HEK293 (cell line): ENCODE measurements around the gene GRIA1.

Experiments used
- CTCF ChIA-PET: fragments of 350-600 bp; formaldehyde crosslinking; extraction: SDS; loops from one replicate; lab custom pipeline; 2021; ENCODE audit warnings: antibody characterized with exemption; lab: Yijun Ruan, JAX
- POLR2A ChIA-PET: fragments of 300-600 bp; formaldehyde crosslinking; extraction: SDS; loops from one replicate; lab custom pipeline; 2020; ENCODE audit warnings: antibody characterized with exemption, inconsistent platforms; lab: Yijun Ruan, JAX
- H3K27ac ChIP-seq: fragments of 200-500 bp; sonication (Bioruptor generic); 2 replicates; pipeline ENCODE4 v1.5.1; 2014; ENCODE audit warnings: low read depth, low read length, control low read depth, inconsistent platforms; ENCODE audit errors: extremely low read depth
- H3K36me3 ChIP-seq, 2 experiments: fragments of 200-500 bp in 1 of 2; sonication (Bioruptor generic) in 1 of 2; 1 replicate in 1 of 2; 2 replicates in 1 of 2; pipeline ENCODE4 v1.5.1; 2014 to 2017; ENCODE audit warnings: inconsistent platforms in 2 of 2, low read length in 2 of 2; ENCODE audit not compliant: control insufficient read depth in 2 of 2, insufficient read depth in 1 of 2
- H3K4me1 ChIP-seq: fragments of 200-500 bp; sonication (Bioruptor generic); 2 replicates; pipeline ENCODE4 v1.5.1; 2014; ENCODE audit warnings: mild to moderate bottlenecking, low read length, inconsistent platforms; ENCODE audit not compliant: control insufficient read depth, insufficient read depth
- H3K4me3 ChIP-seq: 2 replicates; pipeline ENCODE4 v1.5.1; 2011; ENCODE audit warnings: low read depth, mild to moderate bottlenecking, control low read depth, low read length, moderate library complexity
- H3K9me3 ChIP-seq: fragments of 200-500 bp; sonication (Bioruptor generic); 2 replicates; pipeline ENCODE4 v1.5.1; 2014; ENCODE audit warnings: low read depth, low read length, inconsistent platforms; ENCODE audit not compliant: control insufficient read depth, insufficient read depth
- BCL6B ChIP-seq: fragments of 450-650 bp; formaldehyde crosslinking; IDR thresholded peaks from 2 replicates; pipeline ENCODE4 v1.5.1; 2017; ENCODE audit warnings: missing biosample characterization, missing genetic modification characterization
- KLF16 ChIP-seq: fragments of 450-650 bp; formaldehyde crosslinking; IDR thresholded peaks from 2 replicates; pipeline ENCODE4 v1.5.1; 2017; ENCODE audit warnings: missing biosample characterization, missing genetic modification characterization
- MEIS1 ChIP-seq: sonication (generic); formaldehyde crosslinking; IDR thresholded peaks from 2 replicates; pipeline ENCODE4 v1.8.1; 2022; ENCODE audit warnings: missing genetic modification reagents, mild to moderate bottlenecking, borderline replicate concordance
- OSR2 ChIP-seq: fragments of 450-650 bp; formaldehyde crosslinking; IDR thresholded peaks from 2 replicates; pipeline ENCODE4 v1.5.1; 2016; ENCODE audit warnings: missing biosample characterization, missing genetic modification characterization
- PBX3 ChIP-seq: sonication (generic); formaldehyde crosslinking; IDR thresholded peaks from 2 replicates; pipeline ENCODE4 v1.8.1; 2022; ENCODE audit warnings: mild to moderate bottlenecking, moderate library complexity, missing genetic modification reagents
- SP7 ChIP-seq: fragments of 450-650 bp; formaldehyde crosslinking; IDR thresholded peaks from 2 replicates; pipeline ENCODE4 v1.5.1; 2016; ENCODE audit warnings: missing biosample characterization, missing genetic modification characterization
- YY2 ChIP-seq: fragments of 450-650 bp; formaldehyde crosslinking; IDR thresholded peaks from 2 replicates; pipeline ENCODE4 v1.5.1; 2016; ENCODE audit warnings: missing biosample characterization, missing genetic modification characterization
- ZBTB44 ChIP-seq: fragments of 450-650 bp; IDR thresholded peaks from 2 replicates; pipeline ENCODE4 v1.5.1; 2018; ENCODE audit warnings: missing biosample characterization, mild to moderate bottlenecking, missing genetic modification characterization
- ZNF211 ChIP-seq: fragments of 450-650 bp; formaldehyde crosslinking; IDR thresholded peaks from 2 replicates; pipeline ENCODE4 v1.5.1; 2016; ENCODE audit warnings: low read depth, missing biosample characterization, missing genetic modification characterization
- ZNF23 ChIP-seq: fragments of 450-650 bp; formaldehyde crosslinking; IDR thresholded peaks from 2 replicates; pipeline ENCODE4 v1.5.1; 2016; ENCODE audit warnings: missing biosample characterization, missing genetic modification characterization, borderline replicate concordance
- ZNF324 ChIP-seq: fragments of 450-650 bp; formaldehyde crosslinking; IDR thresholded peaks from 2 replicates; pipeline ENCODE4 v1.5.1; 2016; ENCODE audit warnings: missing biosample characterization, missing genetic modification characterization
- ZNF366 ChIP-seq: fragments of 450-650 bp; formaldehyde crosslinking; conservative IDR thresholded peaks from 2 replicates; pipeline ENCODE4 v1.5.1; 2016; ENCODE audit warnings: missing biosample characterization, missing genetic modification characterization
- ZNF416 ChIP-seq: fragments of 450-650 bp; formaldehyde crosslinking; IDR thresholded peaks from 2 replicates; pipeline ENCODE4 v1.5.1; 2016; ENCODE audit warnings: missing biosample characterization, missing genetic modification characterization
- ZNF423 ChIP-seq: fragments of 450-650 bp; formaldehyde crosslinking; IDR thresholded peaks from 2 replicates; pipeline ENCODE4 v1.5.1; 2016; ENCODE audit warnings: missing biosample characterization, missing genetic modification characterization
- ZNF473 ChIP-seq: fragments of 450-650 bp; formaldehyde crosslinking; IDR thresholded peaks from 2 replicates; pipeline ENCODE4 v1.5.1; 2017; ENCODE audit warnings: missing biosample characterization, missing genetic modification characterization
- ZNF513 ChIP-seq: fragments of 450-650 bp; IDR thresholded peaks from 2 replicates; pipeline ENCODE4 v1.5.1; 2018; ENCODE audit warnings: missing biosample characterization, missing genetic modification characterization
- ZNF529 ChIP-seq: fragments of 450-650 bp; formaldehyde crosslinking; IDR thresholded peaks from 2 replicates; pipeline ENCODE4 v1.5.1; 2017; ENCODE audit warnings: missing genetic modification characterization, missing biosample characterization; ENCODE audit not compliant: insufficient replicate concordance
- ZNF549 ChIP-seq: fragments of 450-650 bp; IDR thresholded peaks from 2 replicates; pipeline ENCODE4 v1.5.1; 2018; ENCODE audit warnings: missing biosample characterization, missing genetic modification characterization, mild to moderate bottlenecking, inconsistent platforms, moderate library complexity
- ZNF560 ChIP-seq: fragments of 450-650 bp; formaldehyde crosslinking; IDR thresholded peaks from 2 replicates; pipeline ENCODE4 v1.5.1; 2017; ENCODE audit warnings: missing biosample characterization, missing genetic modification characterization, borderline replicate concordance
- ZNF639 ChIP-seq: fragments of 450-650 bp; formaldehyde crosslinking; IDR thresholded peaks from 2 replicates; pipeline ENCODE4 v1.5.1; 2016; ENCODE audit warnings: missing biosample characterization, missing genetic modification characterization
- ZNF747 ChIP-seq: fragments of 450-650 bp; formaldehyde crosslinking; IDR thresholded peaks from 2 replicates; pipeline ENCODE4 v1.5.1; 2016; ENCODE audit warnings: missing biosample characterization, missing genetic modification characterization

The GRIA1 gene

GRCh38 chr5:153749960-153750359, 259.5 kb downstream of the GRIA1 start:
- ChIA-PET POLR2A (no interaction called here), CTCF (no interaction called here)
- Histone ChIP-seq H3K4me3 (no peak overlapping the region), H3K9me3 (no peaks in the 10 kb centered on the region), H3K4me1 (no peaks in the 10 kb centered on the region), H3K27ac (no peak overlapping the region), H3K36me3 (no peaks in the 10 kb centered on the region)
- TF ChIP-seq ZNF324 (tag by site-specific recombination) (no peak), YY2 (no peak), OSR2 (tag by site-specific recombination) (no peak)

- H3K36me3 ChIP-seq: no peaks in the 10 kb centered on the region
- H3K4me3 ChIP-seq: no peak overlapping the region
- no peak overlapping the region for H3K27ac ChIP-seq
- no peaks in the 10 kb centered on the region for H3K4me1 ChIP-seq
- POLR2A ChIA-PET: no interaction called here
- TF ChIP-seq ZNF211 (tag by site-specific recombination): no peak
- no peak for TF ChIP-seq ZNF416
- TF ChIP-seq ZBTB44 (tag by site-specific recombination): no peak
- no peak for TF ChIP-seq ZNF747 (tag by site-specific recombination)
- TF ChIP-seq BCL6B (tag by site-specific recombination): no peak
- no peak for TF ChIP-seq ZNF473 (tag by site-specific recombination)
- TF ChIP-seq ZNF513 (tag by site-specific recombination): no peak
- no peak for TF ChIP-seq KLF16 (tag by site-specific recombination)
- no peak for TF ChIP-seq ZNF639 (tag by site-specific recombination)
- no peak for TF ChIP-seq SP7 (tag by site-specific recombination)
- TF ChIP-seq ZNF423 (tag by site-specific recombination): no peak
- no peak for TF ChIP-seq MEIS1 (CRISPR knock-in tag)
- TF ChIP-seq ZNF560 (tag by site-specific recombination): no peak
- TF ChIP-seq PBX3 (CRISPR knock-in tag): no peak
- TF ChIP-seq ZNF529 (tag by site-specific recombination): no peak
- no peak for TF ChIP-seq ZNF23 (tag by site-specific recombination)
- no peak for TF ChIP-seq ZNF549 (tag by site-specific recombination)
- no peak for TF ChIP-seq ZNF366
- CTCF ChIA-PET: no interaction called here
- H3K9me3 ChIP-seq: no peaks in the 10 kb centered on the region
Measured at GRCh38 chr5:153751251-153751650, 260.8 kb downstream of the GRIA1 start.
